ENCODE results near the gene CAMK2D. TPM values are rescaled to one million over a fixed set of nuclear protein-coding genes. Genes with fewer than 3 reads are reported as not detected.
"Not testable (repeated sequence)": the region's sequence is repeated elsewhere in the genome, so short reads cannot be mapped to it uniquely, and the experiment has no call there.

The CAMK2D gene
- total RNA-seq, 1 donor from 2014 or later = 50.3 TPM

- no peak for TF ChIP-seq POLR2AphosphoS5 (IDR thresholded peaks at IDR 0.05; ENCODE audit: insufficient read depth in 1 of 2, low read depth in 1 of 2)
- TF ChIP-seq POLR2A (IDR thresholded peaks at IDR 0.05) = no peak
- TF ChIP-seq CTCF (IDR thresholded peaks at IDR 0.05) = no peak
- Histone ChIP-seq H3K27ac (no peak overlapping the region), H3K9me3 (no peaks in the 10 kb centered on the region)
Measured at GRCh38 chr4:113707048-113707447, 54.5 kb downstream of the CAMK2D start.

DNA sequence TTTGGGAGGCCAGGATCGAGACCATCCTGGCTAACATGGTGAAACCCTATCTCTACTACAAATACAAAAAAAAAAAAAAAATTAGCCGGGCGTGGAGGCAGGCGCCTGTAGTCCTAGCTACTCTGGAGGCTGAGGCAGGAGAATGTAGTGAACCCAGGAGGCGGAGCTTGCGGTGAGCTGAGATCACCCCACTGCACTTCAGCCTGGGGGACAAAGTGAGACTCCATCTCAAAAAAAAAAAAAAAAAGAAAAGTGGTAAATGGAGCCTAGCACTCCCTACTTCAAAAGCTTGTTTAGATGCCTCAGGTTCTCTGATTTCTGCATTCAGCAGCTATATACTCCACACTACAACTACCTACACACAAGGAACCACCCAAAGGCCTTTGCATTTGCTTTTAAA is 56.4 kb downstream of the CAMK2D start:
- H3K9me3 ChIP-seq; H3K27me3 ChIP-seq; H3K27ac ChIP-seq; DNase-seq (ENCODE audit: extremely low spot score in 2 of 2); intact Hi-C loops (cut with DNase I); H3K4me3 ChIP-seq; H3K36me3 ChIP-seq: not testable (repeated sequence)
- peaks cover 21% of the 10 kb centered on the region for H3K4me1 ChIP-seq

More at GRCh38 chr4:113707048-113707447, 54.5 kb downstream of the CAMK2D start:
- Histone ChIP-seq H3K4me1 (peaks cover 21% of the 10 kb centered on the region), H3K36me3 (no peaks in the 10 kb centered on the region), H3K27me3 (no peaks in the 10 kb centered on the region), H3K4me3 (no peak overlapping the region)
- no peak for DNase-seq (ENCODE audit: extremely low spot score in 2 of 2)
- intact Hi-C loops (cut with DNase I) = no loop called here

DNA sequence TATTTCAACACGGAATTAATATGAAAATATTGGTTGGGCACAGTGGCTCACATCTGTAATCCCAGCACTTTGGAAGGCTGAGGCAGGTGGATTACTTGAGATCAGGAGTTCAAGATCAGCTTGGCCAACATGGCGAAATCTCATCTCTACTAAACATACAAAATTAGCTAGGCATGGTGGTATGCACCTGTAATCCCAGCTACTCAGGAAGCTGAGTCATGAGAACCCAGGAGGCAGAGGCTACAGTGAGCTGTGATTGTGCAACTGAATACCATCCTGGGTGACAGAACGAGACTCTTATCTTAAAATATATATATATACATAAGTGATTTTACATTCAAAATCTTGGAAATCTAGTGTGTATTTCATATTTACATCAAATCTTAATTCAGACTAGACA is 58.9 kb downstream of the CAMK2D start:
- H3K4me1 ChIP-seq; DNase-seq (ENCODE audit: extremely low spot score in 2 of 2); H3K4me3 ChIP-seq; H3K27ac ChIP-seq; H3K9me3 ChIP-seq; intact Hi-C loops (cut with DNase I); H3K27me3 ChIP-seq; H3K36me3 ChIP-seq: not testable (repeated sequence)

- TF ChIP-seq POLR2A (IDR thresholded peaks at IDR 0.05) (no peak), POLR2AphosphoS5 (IDR thresholded peaks at IDR 0.05; ENCODE audit: insufficient read depth in 1 of 2, low read depth in 1 of 2) (no peak), CTCF (IDR thresholded peaks at IDR 0.05) (no peak)
- Histone ChIP-seq H3K4me1 (no peaks in the 10 kb centered on the region), H3K27me3 (no peaks in the 10 kb centered on the region), H3K4me3 (no peak overlapping the region), H3K27ac (no peak overlapping the region), H3K9me3 (no peaks in the 10 kb centered on the region), H3K36me3 (no peaks in the 10 kb centered on the region)
- intact Hi-C loops (cut with DNase I) = no loop called here
- no peak for DNase-seq (ENCODE audit: extremely low spot score in 2 of 2)
Measured at GRCh38 chr4:113701169-113701568, 60.4 kb downstream of the CAMK2D start.

GRCh38 chr4:113700602-113701150 is 60.9 kb downstream of the CAMK2D start:
- Histone ChIP-seq H3K4me1 (no peaks in the 10 kb centered on the region), H3K27ac (no peak overlapping the region), H3K4me3 (no peak overlapping the region), H3K9me3 (no peaks in the 10 kb centered on the region), H3K36me3 (no peaks in the 10 kb centered on the region), H3K27me3 (no peaks in the 10 kb centered on the region)
- no peak for DNase-seq (ENCODE audit: extremely low spot score in 2 of 2)
- TF ChIP-seq POLR2A (IDR thresholded peaks at IDR 0.05) (no peak), CTCF (IDR thresholded peaks at IDR 0.05) (no peak), POLR2AphosphoS5 (IDR thresholded peaks at IDR 0.05; ENCODE audit: insufficient read depth in 1 of 2, low read depth in 1 of 2) (no peak)
- intact Hi-C loops (cut with DNase I) = no loop called here

GRCh38 chr4:113699772-113700171 is 61.8 kb downstream of the CAMK2D start:
- Histone ChIP-seq H3K27me3 (no peaks in the 10 kb centered on the region), H3K4me3 (no peak overlapping the region), H3K9me3 (no peaks in the 10 kb centered on the region), H3K36me3 (no peaks in the 10 kb centered on the region), H3K27ac (no peak overlapping the region), H3K4me1 (no peaks in the 10 kb centered on the region)
- DNase-seq (ENCODE audit: extremely low spot score in 2 of 2) = no peak
- TF ChIP-seq CTCF (IDR thresholded peaks at IDR 0.05) (no peak), POLR2A (IDR thresholded peaks at IDR 0.05) (no peak), POLR2AphosphoS5 (IDR thresholded peaks at IDR 0.05; ENCODE audit: insufficient read depth in 1 of 2, low read depth in 1 of 2) (no peak)
- intact Hi-C loops (cut with DNase I) = no loop called here
